IMR-90 (cell line): ENCODE results near the gene RTRAF. TPM values are rescaled to one million over a fixed set of nuclear protein-coding genes. Genes with fewer than 3 reads are reported as not detected.

Source experiments
- ATAC-seq: fragments of 200-7000 bp; cut with Tn5 transposase; 2 replicates; pipeline ENCODE4 v1.9.1; 2020; ENCODE audit warnings: low read depth, mild to moderate bottlenecking, moderate library complexity
- BruUV-seq: library from RNA; stranded (reverse); fragments of 400-500 nt; replicated peaks from 2 replicates; lab custom pipeline; 2021; lab: Mats Ljungman, UMichigan
- CTCF ChIA-PET: fragments of 300-600 bp; formaldehyde crosslinking; extraction: SDS; loops from one replicate; lab custom pipeline; 2021; ENCODE audit warnings: antibody characterized with exemption; lab: Yijun Ruan, JAX
- POLR2A ChIA-PET: fragments of 300-600 bp; sonication (Branson Sonifier 250); formaldehyde crosslinking; loops from one replicate; lab custom pipeline; 2022; ENCODE audit warnings: antibody characterized with exemption; ENCODE audit not compliant: unreplicated experiment; lab: Charles Lee
- DNase-seq: peaks from one replicate; pipeline ENCODE4 v3.0.0; 2013
- H2AFZ ChIP-seq: replicated peaks from 2 replicates; pipeline ENCODE3; 2013; ENCODE audit warnings: low read length, mild to moderate bottlenecking; ENCODE audit not compliant: poor library complexity
- H2AK5ac ChIP-seq: 2 replicates; pipeline ENCODE4 v1.6.1; 2013; ENCODE audit warnings: low read depth, low read length, inconsistent platforms
- H2AK9ac ChIP-seq: replicated peaks from 2 replicates; pipeline ENCODE3; 2013; ENCODE audit warnings: mild to moderate bottlenecking, low read depth, low read length, moderate library complexity; ENCODE audit not compliant: poor library complexity
- H2BK120ac ChIP-seq: 2 replicates; pipeline ENCODE4 v1.6.1; 2013; ENCODE audit warnings: low read depth, low read length, inconsistent platforms
- H2BK15ac ChIP-seq: 3 replicates; pipeline ENCODE4 v1.6.1; 2013; ENCODE audit warnings: low read depth, low read length, inconsistent platforms
- H2BK20ac ChIP-seq: 2 replicates; pipeline ENCODE4 v1.6.1; 2013; ENCODE audit warnings: low read depth, mild to moderate bottlenecking, inconsistent platforms, low read length, moderate library complexity
- H2BK5ac ChIP-seq: 2 replicates; pipeline ENCODE4 v1.6.1; 2013; ENCODE audit warnings: mild to moderate bottlenecking, low read depth, low read length, inconsistent platforms; ENCODE audit not compliant: poor library complexity, severe bottlenecking
- H3K14ac ChIP-seq: replicated peaks from 2 replicates; pipeline ENCODE4 v1.6.1; 2013; ENCODE audit warnings: low read depth, low read length, inconsistent platforms
- H3K18ac ChIP-seq: 2 replicates; pipeline ENCODE4 v1.6.1; 2013; ENCODE audit warnings: low read depth, low read length, control low read depth
- H3K23ac ChIP-seq: 2 replicates; pipeline ENCODE4 v1.6.1; 2013; ENCODE audit warnings: low read depth, low read length, inconsistent platforms
- H3K27ac ChIP-seq: 2 replicates; pipeline ENCODE4 v1.5.1; 2013; ENCODE audit warnings: mild to moderate bottlenecking, control low read depth, low read length; ENCODE audit not compliant: insufficient read depth
- H3K27me3 ChIP-seq: 2 replicates; pipeline ENCODE4 v1.6.1; 2013; ENCODE audit warnings: low read length; ENCODE audit not compliant: control insufficient read depth, insufficient read depth
- H3K36me3 ChIP-seq: 2 replicates; pipeline ENCODE4 v1.6.1; 2013; ENCODE audit warnings: low read length, mixed read lengths; ENCODE audit not compliant: control insufficient read depth, insufficient read depth
- H3K4ac ChIP-seq: 2 replicates; pipeline ENCODE4 v1.6.1; 2013; ENCODE audit warnings: low read depth, low read length, inconsistent platforms
- H3K4me1 ChIP-seq: 2 replicates; pipeline ENCODE4 v1.6.1; 2013; ENCODE audit warnings: low read length, mixed read lengths; ENCODE audit not compliant: control insufficient read depth, insufficient read depth
- H3K4me2 ChIP-seq: 2 replicates; pipeline ENCODE4 v1.6.1; 2013; ENCODE audit warnings: low read depth, mild to moderate bottlenecking, control low read depth, low read length, moderate library complexity
- H3K4me3 ChIP-seq: 2 replicates; pipeline ENCODE4 v1.5.1; 2013; ENCODE audit warnings: low read depth, mild to moderate bottlenecking, control low read depth, low read length, moderate library complexity; ENCODE audit not compliant: insufficient read depth
- H3K56ac ChIP-seq: 2 replicates; pipeline ENCODE4 v1.6.1; 2013; ENCODE audit warnings: low read length, inconsistent platforms; ENCODE audit not compliant: insufficient read depth; ENCODE audit errors: extremely low read depth
- H3K79me1 ChIP-seq, 2 experiments: 2 replicates each; pipeline ENCODE4 v1.6.1; 2013; ENCODE audit warnings: low read length in 2 of 2, inconsistent platforms in 1 of 2, low read depth in 1 of 2
- H3K9ac ChIP-seq: 2 replicates; pipeline ENCODE4 v1.6.1; 2013; ENCODE audit warnings: low read depth, low read length, control low read depth
- H3K9me1 ChIP-seq: 2 replicates; pipeline ENCODE4 v1.6.1; 2013; ENCODE audit warnings: low read length, inconsistent platforms; ENCODE audit not compliant: insufficient read depth
- H3K9me3 ChIP-seq: 2 replicates; pipeline ENCODE4 v1.6.1; 2013; ENCODE audit warnings: low read length; ENCODE audit not compliant: control insufficient read depth, insufficient read depth
- H4K20me1 ChIP-seq: 2 replicates; pipeline ENCODE4 v1.6.1; 2013; ENCODE audit warnings: low read length, inconsistent platforms; ENCODE audit not compliant: insufficient read depth
- H4K5ac ChIP-seq: 2 replicates; pipeline ENCODE4 v1.6.1; 2013; ENCODE audit warnings: mild to moderate bottlenecking, low read depth, low read length, control low read depth
- H4K8ac ChIP-seq, 2 experiments: 2 replicates each; pipeline ENCODE4 v1.6.1; 2013; ENCODE audit warnings: low read depth in 2 of 2, low read length in 2 of 2, control low read depth in 1 of 2, inconsistent platforms in 1 of 2
- H4K91ac ChIP-seq: 2 replicates; pipeline ENCODE4 v1.6.1; 2013; ENCODE audit warnings: low read depth, low read length, inconsistent platforms; ENCODE audit not compliant: insufficient read depth
- MAFK ChIP-seq: IDR thresholded peaks from 2 replicates; pipeline ENCODE4 v1.6.1; 2012; ENCODE audit warnings: low read depth, low read length, improper control_type of control experiment
- NFE2L2 ChIP-seq: fragments of 150-350 bp; IDR thresholded peaks from 2 replicates; pipeline ENCODE4 v1.6.1; 2016; ENCODE audit warnings: low read depth, mild to moderate bottlenecking, low read length
- POLR2A ChIP-seq: IDR thresholded peaks from 2 replicates; pipeline ENCODE4 v1.6.1; 2012; ENCODE audit warnings: mild to moderate bottlenecking, low read depth, low read length
- WGBS, 2 experiments: methylation state at CpG; one replicate each; pipeline versions ENCODE4 v1.1.5 to v1.1.7; 2013; ENCODE audit warnings: missing lambda C conversion rate in 2 of 2; ENCODE audit not compliant: insufficient read length in 1 of 2; ENCODE audit errors: extremely low coverage in 2 of 2; 5-methylcytosine and 5-hydroxymethylcytosine counted together
- dilution Hi-C: fragments of 300-500 bp; cut with HindIII; formaldehyde crosslinking; loops from one replicate; pipeline ENCODE4 v1.14.3; 2018; ENCODE audit warnings: low sequenced_read_pairs; ENCODE audit not compliant: unreplicated experiment
- in situ Hi-C: fragments of 300-500 bp; cut with MboI; formaldehyde crosslinking; loops from 3 replicates; pipeline ENCODE4 v1.14.3; 2019; ENCODE audit warnings: low sequenced_read_pairs, inconsistent platforms, mixed read lengths
- intact Hi-C: fragments of 100-400 bp; cut with micrococcal nuclease; formaldehyde crosslinking; loops from 2 replicates; pipeline ENCODE4 v1.10.0; 2022
- polyA plus RNA-seq, 3 experiments: library from polyadenylated mRNA; depleted of rRNA; stranded (reverse); fragments of >200 nt; gene quantifications; 2 replicates each; pipeline ENCODE4 v1.2.3, GENCODE V29; 2012; ENCODE audit warnings: low replicate concordance in 1 of 3
- total RNA-seq: library from RNA; depleted of rRNA; stranded (reverse); fragments of >200 nt; gene quantifications from 2 replicates; pipeline ENCODE4 v1.2.3, GENCODE V29; 2012

RTRAF gene
- total and polyA plus RNA-seq, 2 of the 4 experiments (the other 2 are of a cell fraction): 53.2 to 102 TPM

DNA sequence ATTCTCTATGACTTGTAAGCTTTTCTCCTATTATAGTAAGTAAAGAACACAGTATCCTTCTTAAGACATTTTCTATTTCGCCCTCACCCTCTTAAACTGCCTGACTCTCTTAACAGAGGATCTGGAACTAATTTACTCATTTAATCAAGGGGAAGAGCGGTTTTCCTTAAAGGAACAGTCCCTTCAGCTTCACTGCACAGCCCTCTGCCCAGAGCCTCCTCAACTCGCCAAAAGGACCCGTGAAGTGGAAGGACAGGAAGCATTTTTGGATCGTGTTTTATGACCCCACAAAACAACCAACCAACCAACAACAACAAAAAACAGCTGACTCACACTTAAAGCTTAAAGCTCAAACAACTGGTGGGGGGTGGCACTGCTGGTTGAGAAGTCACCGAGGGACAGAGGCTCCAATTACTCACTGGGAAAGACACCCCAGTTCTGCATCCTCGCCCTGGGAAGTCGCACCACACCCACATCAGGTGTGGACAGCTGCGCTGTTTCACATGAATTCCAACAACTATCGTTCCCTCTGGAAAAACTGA is 43.8 kb downstream of the RTRAF start:
- H3K9me3 ChIP-seq: no peaks in the 10 kb centered on the region
- H3K4me1 ChIP-seq: peaks cover 14% of the 10 kb centered on the region
- in situ Hi-C loops (no loop called here), dilution Hi-C loops (no loop called here), intact Hi-C loops (no loop called here)
- peak overlapping the region; percentile 73 for H3K4ac ChIP-seq
- H3K18ac ChIP-seq: peak overlapping the region; percentile 48
- H3K36me3 ChIP-seq: peaks cover 50% of the 10 kb centered on the region
- peak overlapping the region; percentile 19 for H2AFZ ChIP-seq
- POLR2A ChIA-PET: interaction anchor here (0.5 kb wide), 1 partner anchor 61 kb away, joined by 3 read pairs; no protein-coding TSS in a partner anchor
- DNase-seq (peak; percentile 55), ATAC-seq (peak; percentile 52)
- H3K27me3 ChIP-seq: no peaks in the 10 kb centered on the region
- H3K23ac ChIP-seq: peak overlapping the region; percentile 85
- H2BK120ac ChIP-seq: peak overlapping the region; percentile 7; the same call in 1 of the 2 replicates
- peak overlapping the region; percentile 62 for H2AK5ac ChIP-seq
- H4K20me1 ChIP-seq: no peaks in the 10 kb centered on the region
- H3K4me3 ChIP-seq: no peak overlapping the region
- CTCF ChIA-PET: no interaction called here
- no peak overlapping the region for H3K9ac ChIP-seq
- H2BK15ac ChIP-seq: 0 out of 3 replicates have a peak overlapping the region, but pooled peaks have one; percentile 39
- H4K91ac ChIP-seq: peak overlapping the region; percentile 81
- peaks cover 26% of the 10 kb centered on the region for H3K9me1 ChIP-seq
- H3K79me1 ChIP-seq: peaks cover 34 to 76% of the 10 kb centered on the region in 2 experiments
- peak overlapping the region; percentile 73 for H3K27ac ChIP-seq
- H2BK20ac ChIP-seq: peak overlapping the region; percentile 30; the same call in 1 of the 2 replicates
- no CpG with 5 or more reads among the region's 10 CpGs for WGBS, 2 experiments
- peak; percentile 37; the same call in 1 of the 2 replicates for TF ChIP-seq MAFK
- peak; percentile 50; the same call in 1 of the 2 replicates for TF ChIP-seq NFE2L2
- TF ChIP-seq POLR2A: no peak
- H3K4me2 ChIP-seq: peak overlapping the region; percentile 57; the same call in 1 of the 2 replicates
- H3K14ac ChIP-seq: peak overlapping the region; percentile 50
- H2AK9ac ChIP-seq: peak overlapping the region; percentile 34
- no peak overlapping the region for H3K56ac ChIP-seq
- peak overlapping the region; percentile 52 to 73; a peak in 3 of 4 replicates for H4K8ac ChIP-seq
- H2BK5ac ChIP-seq: peak overlapping the region; percentile 44
- BruUV-seq: no TSS peak
- H4K5ac ChIP-seq: peak overlapping the region; percentile 15; the same call in 1 of the 2 replicates
